Parathyroid adenoma (tissue), 2 donors: ENCODE measurements around the gene DUSP10.

Experiments
- H2AFZ ChIP-seq: fragments of 300-600 bp; sonication (generic); one replicate; pipeline ENCODE4 v1.7.0; 2017; ENCODE audit warnings: antibody characterized with exemption, mild to moderate bottlenecking
- H3K27ac ChIP-seq: fragments of 300-600 bp; sonication (generic); one replicate; pipeline ENCODE4 v1.7.0; 2017
- H3K27me3 ChIP-seq: fragments of 300-600 bp; sonication (generic); one replicate; pipeline ENCODE4 v1.7.0; 2017; ENCODE audit warnings: low read length; ENCODE audit not compliant: control insufficient read depth, insufficient read depth
- H3K36me3 ChIP-seq: fragments of 300-600 bp; sonication (generic); one replicate; pipeline ENCODE4 v1.7.0; 2017; ENCODE audit warnings: low read length; ENCODE audit not compliant: control insufficient read depth, insufficient read depth
- H3K4me1 ChIP-seq: fragments of 300-600 bp; sonication (generic); one replicate; pipeline ENCODE4 v1.7.0; 2017; ENCODE audit warnings: control low read depth
- H3K4me2 ChIP-seq: fragments of 300-600 bp; sonication (generic); one replicate; pipeline ENCODE4 v1.7.0; 2017; ENCODE audit warnings: low read length
- H3K4me3 ChIP-seq: fragments of 300-600 bp; sonication (generic); one replicate; pipeline ENCODE4 v1.7.0; 2017; ENCODE audit warnings: low read depth, low read length
- H3K79me2 ChIP-seq: fragments of 300-600 bp; sonication (generic); one replicate; pipeline ENCODE4 v1.7.0; 2017; ENCODE audit warnings: control low read depth
- H3K9ac ChIP-seq: fragments of 300-600 bp; sonication (generic); one replicate; pipeline ENCODE4 v1.7.0; 2017; ENCODE audit warnings: mild to moderate bottlenecking
- H3K9me3 ChIP-seq: fragments of 300-600 bp; sonication (generic); one replicate; pipeline ENCODE4 v1.7.0; 2017; ENCODE audit warnings: low read length; ENCODE audit not compliant: control insufficient read depth
- CTCF ChIP-seq: fragments of 300-600 bp; sonication (generic); IDR thresholded peaks from one replicate; pipeline ENCODE4 v1.7.0; 2017; ENCODE audit warnings: antibody characterized with exemption, mild to moderate bottlenecking
- donor health status: primary hyperparathyroidism.

Gene DUSP10

DNA sequence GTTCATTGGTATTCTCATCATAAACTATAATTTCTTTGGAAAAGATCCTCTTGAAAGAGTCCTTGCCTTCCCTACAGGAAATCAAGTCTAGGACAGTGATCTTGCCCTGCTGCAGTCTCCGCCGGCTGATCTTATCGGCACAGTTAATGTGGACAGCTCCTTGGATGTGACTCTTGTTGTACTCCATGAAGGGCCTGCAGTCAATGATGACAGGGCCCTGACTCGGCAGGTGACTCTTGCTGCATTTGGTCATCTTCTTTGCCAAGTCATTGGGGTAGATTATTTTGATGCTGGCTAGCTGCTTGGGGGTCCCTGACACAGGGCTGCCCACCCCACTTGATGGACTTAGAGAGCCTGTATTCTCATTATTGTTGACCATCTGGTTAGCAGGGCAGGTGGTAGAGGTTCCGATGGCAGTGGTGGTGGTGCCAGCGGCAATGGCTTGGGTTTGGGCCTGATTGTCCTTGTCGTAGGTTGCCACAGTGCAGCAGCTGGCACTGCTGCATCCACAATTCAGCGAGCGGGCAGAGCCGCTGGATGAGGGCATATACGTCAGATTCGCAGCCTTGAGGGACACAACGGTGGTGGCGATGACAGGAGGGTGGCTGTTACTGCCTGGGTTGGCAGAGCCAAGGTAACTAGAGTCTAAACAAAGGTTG is 2.7 kb downstream of the DUSP10 start:
- Histone ChIP-seq H3K79me2 (no peaks in the 10 kb centered on the region), H2AFZ (no peak overlapping the region), H3K36me3 (no peaks in the 10 kb centered on the region), H3K27me3 (no peaks in the 10 kb centered on the region), H3K27ac (no peak overlapping the region), H3K4me1 (no peaks in the 10 kb centered on the region), H3K4me2 (no peak overlapping the region), H3K4me3 (no peak overlapping the region), H3K9me3 (no peaks in the 10 kb centered on the region), H3K9ac (no peak overlapping the region)
- TF ChIP-seq CTCF = no peak

- no peak for TF ChIP-seq CTCF
- no peaks in the 10 kb centered on the region for H3K36me3 ChIP-seq
- no peaks in the 10 kb centered on the region for H3K79me2 ChIP-seq
- no peak overlapping the region for H3K4me2 ChIP-seq
- no peaks in the 10 kb centered on the region for H3K27me3 ChIP-seq
- no peaks in the 10 kb centered on the region for H3K4me1 ChIP-seq
- H3K9ac ChIP-seq = no peak overlapping the region
- no peak overlapping the region for H3K27ac ChIP-seq
- H3K4me3 ChIP-seq = no peak overlapping the region
- H3K9me3 ChIP-seq = no peaks in the 10 kb centered on the region
- no peak overlapping the region for H2AFZ ChIP-seq
Observed at GRCh38 chr1:221736714-221737113, 5.2 kb downstream of the DUSP10 start.

DNA sequence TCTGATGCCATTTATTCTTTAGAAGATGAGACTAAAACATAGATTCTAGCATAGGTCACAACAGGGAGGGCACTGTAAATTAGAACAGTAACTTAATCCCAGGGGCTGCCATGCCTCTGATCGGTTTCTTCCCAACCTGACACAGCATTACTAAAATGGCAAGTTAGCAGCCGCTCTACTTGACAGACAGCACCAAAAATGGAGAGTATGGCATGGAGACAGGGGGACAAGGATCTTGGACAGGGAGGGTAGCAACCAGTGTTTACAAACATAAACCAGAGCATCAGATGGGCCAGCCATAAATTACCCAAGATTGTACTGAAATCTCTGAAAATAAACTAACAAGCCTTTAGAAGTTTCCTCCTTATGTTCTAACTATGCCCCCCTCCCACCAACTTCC is 5.9 kb downstream of the DUSP10 start:
- no peak for TF ChIP-seq CTCF
- H3K9me3 ChIP-seq = no peaks in the 10 kb centered on the region
- H3K9ac ChIP-seq = no peak overlapping the region
- H3K27me3 ChIP-seq = no peaks in the 10 kb centered on the region
- no peaks in the 10 kb centered on the region for H3K36me3 ChIP-seq
- H3K4me3 ChIP-seq = no peak overlapping the region
- H3K79me2 ChIP-seq = no peaks in the 10 kb centered on the region
- H3K4me2 ChIP-seq = no peak overlapping the region
- no peak overlapping the region for H2AFZ ChIP-seq
- no peak overlapping the region for H3K27ac ChIP-seq
- H3K4me1 ChIP-seq = no peaks in the 10 kb centered on the region

DNA sequence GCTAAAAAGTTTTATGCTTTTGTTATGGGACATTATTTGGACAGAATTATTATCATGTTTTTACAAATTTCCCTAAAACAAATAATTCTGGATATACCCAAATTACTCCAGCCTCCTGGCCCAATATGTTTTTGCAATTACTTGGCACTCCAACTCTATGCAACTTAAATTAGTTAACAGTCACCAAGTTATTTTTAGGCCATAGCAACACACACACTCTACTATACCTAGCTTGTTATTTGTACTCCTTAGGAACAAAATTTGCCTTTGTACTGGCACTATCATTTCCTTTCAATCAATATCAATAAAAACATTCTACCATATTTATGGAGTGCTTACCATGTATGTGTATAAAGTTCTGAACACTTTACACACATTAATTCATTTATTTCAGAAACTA is 7.7 kb downstream of the DUSP10 start:
- Histone ChIP-seq H2AFZ (no peak overlapping the region), H3K4me3 (no peak overlapping the region), H3K4me1 (no peaks in the 10 kb centered on the region), H3K9ac (no peak overlapping the region), H3K4me2 (no peak overlapping the region), H3K36me3 (no peaks in the 10 kb centered on the region), H3K9me3 (no peaks in the 10 kb centered on the region), H3K27me3 (no peaks in the 10 kb centered on the region), H3K27ac (no peak overlapping the region), H3K79me2 (no peaks in the 10 kb centered on the region)
- TF ChIP-seq CTCF = no peak

DNA sequence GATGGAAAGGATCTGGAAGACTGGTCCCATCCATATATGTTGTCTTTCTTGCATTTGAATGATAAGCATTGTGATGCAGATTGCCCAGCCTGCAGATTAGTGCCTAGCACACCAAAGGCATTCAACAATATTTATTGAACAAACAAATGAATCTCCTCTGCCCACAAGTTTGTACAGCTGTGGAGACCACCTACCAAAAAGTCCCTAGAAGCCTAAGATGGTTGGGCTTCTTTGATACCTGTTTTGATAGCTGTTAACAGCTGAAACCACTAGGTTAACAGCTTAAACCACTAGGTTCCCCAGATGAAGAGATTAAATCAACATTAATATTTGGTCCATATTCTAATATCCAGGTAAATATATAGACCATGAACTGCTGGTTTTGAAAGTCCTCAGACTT is 9.8 kb downstream of the DUSP10 start:
- Histone ChIP-seq H3K4me1 (no peaks in the 10 kb centered on the region), H2AFZ (no peak overlapping the region)

More for the DNA sequence above, 9.8 kb downstream of the DUSP10 start:
- no peak overlapping the region for H3K9ac ChIP-seq
- no peak overlapping the region for H3K27ac ChIP-seq
- no peaks in the 10 kb centered on the region for H3K79me2 ChIP-seq
- no peak overlapping the region for H3K4me2 ChIP-seq
- no peak for TF ChIP-seq CTCF
- no peaks in the 10 kb centered on the region for H3K27me3 ChIP-seq
- H3K4me3 ChIP-seq = no peak overlapping the region
- no peaks in the 10 kb centered on the region for H3K9me3 ChIP-seq
- no peaks in the 10 kb centered on the region for H3K36me3 ChIP-seq
